ENCODE results near the gene PIK3R6.

- TF ChIP-seq CTCF (IDR thresholded peaks at IDR 0.05; ENCODE audit: low read depth, low read length, poor library complexity, severe bottlenecking) (no peak), EZH2phosphoT487 (IDR thresholded peaks at IDR 0.05; ENCODE audit: borderline replicate concordance, low read length) (no peak)
These were observed 72.8 kb downstream of the PIK3R6 start for GRCh38 chr17:8794636-8795035.

All from DOHH2 (cell line).